Nephron (organoid): Measurements from ENCODE around the gene RGS19.
A peak's percentile ranks its signal among the peaks of the same experiment; 100 is the strongest.

Source experiments
- H3K27ac Mint-ChIP-seq, 3 experiments: 2 replicates each; pipeline ENCODE4 v1.8.0; 2020; ENCODE audit warnings: mixed read lengths in 3 of 3, mild to moderate bottlenecking in 2 of 3, moderate library complexity in 1 of 3
- H3K27me3 Mint-ChIP-seq: 2 replicates; pipeline ENCODE4 v1.8.0; 2021; ENCODE audit warnings: low read depth, mild to moderate bottlenecking, moderate library complexity, mixed read lengths
- H3K36me3 Mint-ChIP-seq: 2 replicates; pipeline ENCODE4 v1.8.0; 2020; ENCODE audit warnings: low read depth, mixed read lengths
- H3K4me1 Mint-ChIP-seq: 2 replicates; pipeline ENCODE4 v1.8.0; 2020; ENCODE audit warnings: mixed read lengths
- H3K4me3 Mint-ChIP-seq, 3 experiments: 2 replicates each; pipeline ENCODE4 v1.8.0; 2020; ENCODE audit warnings: mild to moderate bottlenecking in 3 of 3, mixed read lengths in 3 of 3, moderate library complexity in 2 of 3
- H3K9me3 Mint-ChIP-seq: 2 replicates; pipeline ENCODE4 v1.8.0; 2020; ENCODE audit warnings: mixed read lengths
- CTCF ChIP-seq, 3 experiments: fragments of 200-600 bp; sonication (generic); IDR thresholded peaks; one replicate each; pipeline ENCODE4 v1.5.0; 2021; ENCODE audit warnings: antibody characterized with exemption in 3 of 3; ENCODE audit not compliant: unreplicated experiment in 3 of 3

RGS19 gene

GRCh38 chr20:64050261-64051032 lies 28.9 kb downstream of the RGS19 start:
- peaks cover 11% of the 10 kb centered on the region for H3K4me1 Mint-ChIP-seq
- peak overlapping the region; percentile 47 to 73 (median 59) for H3K4me3 Mint-ChIP-seq
- TF ChIP-seq CTCF (IDR thresholded peaks at IDR 0.05; ENCODE audit: unreplicated experiment in 3 of 3) = no peak
- H3K36me3 Mint-ChIP-seq = no peaks in the 10 kb centered on the region
- no peaks in the 10 kb centered on the region for H3K9me3 Mint-ChIP-seq
- no peak overlapping the region for H3K27ac Mint-ChIP-seq
- H3K27me3 Mint-ChIP-seq = peaks cover 61% of the 10 kb centered on the region

GRCh38 chr20:64049878-64050260 lies 29.4 kb downstream of the RGS19 start:
- Mint-ChIP-seq H3K4me1 (peaks cover 11% of the 10 kb centered on the region), H3K4me3 (peak overlapping the region in 2 of 3 experiments; percentile 72 to 73), H3K27me3 (peaks cover 67% of the 10 kb centered on the region), H3K27ac (no peak overlapping the region), H3K36me3 (no peaks in the 10 kb centered on the region), H3K9me3 (no peaks in the 10 kb centered on the region)
- no peak for TF ChIP-seq CTCF (IDR thresholded peaks at IDR 0.05; ENCODE audit: unreplicated experiment in 3 of 3)

- Mint-ChIP-seq H3K27me3 (peaks cover 73% of the 10 kb centered on the region), H3K27ac (no peak within 1 kb of the TSS), H3K4me1 (peaks cover 7% of the 10 kb centered on the region), H3K36me3 (no peaks in the 10 kb centered on the region), H3K9me3 (no peaks in the 10 kb centered on the region), H3K4me3 (peak within 1 kb of the TSS; percentile 47 to 74 (median 73))
- no peak for TF ChIP-seq CTCF (IDR thresholded peaks at IDR 0.05; ENCODE audit: unreplicated experiment in 3 of 3)
Observed at GRCh38 chr20:64049060-64049877, 30.0 kb downstream of the RGS19 start, which contains the start of gene SOX18. SOX18 (minus strand) TSS chr20:64049639; CDS start chr20:64049516, 123 bp downstream.

- TF ChIP-seq CTCF (IDR thresholded peaks at IDR 0.05; ENCODE audit: unreplicated experiment in 3 of 3) = no peak
- Mint-ChIP-seq H3K36me3 (no peaks in the 10 kb centered on the region), H3K4me3 (no peak overlapping the region), H3K27me3 (peaks cover 78% of the 10 kb centered on the region), H3K9me3 (no peaks in the 10 kb centered on the region), H3K4me1 (peaks cover 4% of the 10 kb centered on the region), H3K27ac (no peak overlapping the region)
Observed at GRCh38 chr20:64048402-64049044, 30.8 kb downstream of the RGS19 start.

GRCh38 chr20:64047968-64048401 lies 31.3 kb downstream of the RGS19 start:
- peak overlapping the region; percentile 27 to 61 (median 56) for H3K4me3 Mint-ChIP-seq
- no peaks in the 10 kb centered on the region for H3K4me1 Mint-ChIP-seq
- TF ChIP-seq CTCF (IDR thresholded peaks at IDR 0.05; ENCODE audit: unreplicated experiment in 3 of 3) = no peak
- no peaks in the 10 kb centered on the region for H3K36me3 Mint-ChIP-seq
- no peak overlapping the region for H3K27ac Mint-ChIP-seq
- H3K27me3 Mint-ChIP-seq = peaks cover 81% of the 10 kb centered on the region
- no peaks in the 10 kb centered on the region for H3K9me3 Mint-ChIP-seq
